Measurements from ENCODE around the gene GOLGA8T.
"Not testable (repeated sequence)": the region's sequence is repeated elsewhere in the genome, so short reads cannot be mapped to it uniquely, and the experiment has no call there.

GOLGA8T gene

GRCh38 chr15:30134751-30135150, at the start of gene GOLGA8T:
Gene GOLGA8T, plus strand, starts transcription at chr15:30135051. Its CDS starts 98 bp downstream, at chr15:30135149.
- not testable (repeated sequence) for DNase-seq (ENCODE audit: extremely low read depth in 1 of 2, low read depth in 1 of 2)

- DNase-seq (ENCODE audit: extremely low read depth in 1 of 2, low read depth in 1 of 2), result not testable (repeated sequence)
Measured at GRCh38 chr15:30097827-30098226, 37.0 kb upstream of the GOLGA8T start.

- DNase-seq (ENCODE audit: extremely low read depth in 1 of 2, low read depth in 1 of 2), result not testable (repeated sequence)
Measured at GRCh38 chr15:30102890-30103289, 32.0 kb upstream of the GOLGA8T start.

- not testable (repeated sequence) for DNase-seq (ENCODE audit: extremely low read depth in 1 of 2, low read depth in 1 of 2)
Measured at GRCh38 chr15:30103941-30104507, 30.8 kb upstream of the GOLGA8T start.

- DNase-seq (ENCODE audit: extremely low read depth in 1 of 2, low read depth in 1 of 2), result not testable (repeated sequence)
Measured at GRCh38 chr15:30110591-30110990, 24.3 kb upstream of the GOLGA8T start.

GRCh38 chr15:30130066-30130465, 4.8 kb upstream of the GOLGA8T start:
- not testable (repeated sequence) for DNase-seq (ENCODE audit: extremely low read depth in 1 of 2, low read depth in 1 of 2)

- DNase-seq (ENCODE audit: extremely low read depth in 1 of 2, low read depth in 1 of 2), result not testable (repeated sequence)
Measured at GRCh38 chr15:30143246-30143645, 8.4 kb downstream of the GOLGA8T start.

GRCh38 chr15:30149891-30150290, 15.0 kb downstream of the GOLGA8T start:
- DNase-seq (ENCODE audit: extremely low read depth in 1 of 2, low read depth in 1 of 2), result not testable (repeated sequence)

- DNase-seq (ENCODE audit: extremely low read depth in 1 of 2, low read depth in 1 of 2), result not testable (repeated sequence)
Measured at GRCh38 chr15:30162479-30163357, 27.9 kb downstream of the GOLGA8T start.

GRCh38 chr15:30163759-30164158, 28.9 kb downstream of the GOLGA8T start:
- not testable (repeated sequence) for DNase-seq (ENCODE audit: extremely low read depth in 1 of 2, low read depth in 1 of 2)

- not testable (repeated sequence) for DNase-seq (ENCODE audit: extremely low read depth in 1 of 2, low read depth in 1 of 2)
Measured at GRCh38 chr15:30164257-30164656, 29.4 kb downstream of the GOLGA8T start.

- DNase-seq (ENCODE audit: extremely low read depth in 1 of 2, low read depth in 1 of 2), result not testable (repeated sequence)
Measured at GRCh38 chr15:30167403-30167802, 32.6 kb downstream of the GOLGA8T start.

GRCh38 chr15:30167886-30168285, 33.0 kb downstream of the GOLGA8T start:
- DNase-seq (ENCODE audit: extremely low read depth in 1 of 2, low read depth in 1 of 2), result not testable (repeated sequence)

- DNase-seq (ENCODE audit: extremely low read depth in 1 of 2, low read depth in 1 of 2), result not testable (repeated sequence)
Measured at GRCh38 chr15:30171452-30171851, 36.6 kb downstream of the GOLGA8T start.

- peak in 1 of 2 donors; percentile 64 for DNase-seq (ENCODE audit: extremely low read depth in 1 of 2, low read depth in 1 of 2)
Measured at GRCh38 chr15:30173041-30173608, 38.3 kb downstream of the GOLGA8T start.

GRCh38 chr15:30175291-30175690, 40.4 kb downstream of the GOLGA8T start:
- DNase-seq (ENCODE audit: extremely low read depth in 1 of 2, low read depth in 1 of 2), result not testable (repeated sequence)

- DNase-seq (ENCODE audit: extremely low read depth in 1 of 2, low read depth in 1 of 2), result not testable (repeated sequence)
Measured at GRCh38 chr15:30176613-30177012, 41.8 kb downstream of the GOLGA8T start.

- not testable (repeated sequence) for DNase-seq (ENCODE audit: extremely low read depth in 1 of 2, low read depth in 1 of 2)
Measured at GRCh38 chr15:30179814-30180213, 45.0 kb downstream of the GOLGA8T start.

GRCh38 chr15:30185495-30185894, 50.6 kb downstream of the GOLGA8T start:
- not testable (repeated sequence) for DNase-seq (ENCODE audit: extremely low read depth in 1 of 2, low read depth in 1 of 2)

GRCh38 chr15:30187429-30187828, 52.6 kb downstream of the GOLGA8T start:
- DNase-seq (ENCODE audit: extremely low read depth in 1 of 2, low read depth in 1 of 2), result not testable (repeated sequence)

- DNase-seq (ENCODE audit: extremely low read depth in 1 of 2, low read depth in 1 of 2), result not testable (repeated sequence)
Measured at GRCh38 chr15:30189754-30190153, 54.9 kb downstream of the GOLGA8T start.
